Measurements from ENCODE around the gene MAGEC1.

MAGEC1 gene

DNA sequence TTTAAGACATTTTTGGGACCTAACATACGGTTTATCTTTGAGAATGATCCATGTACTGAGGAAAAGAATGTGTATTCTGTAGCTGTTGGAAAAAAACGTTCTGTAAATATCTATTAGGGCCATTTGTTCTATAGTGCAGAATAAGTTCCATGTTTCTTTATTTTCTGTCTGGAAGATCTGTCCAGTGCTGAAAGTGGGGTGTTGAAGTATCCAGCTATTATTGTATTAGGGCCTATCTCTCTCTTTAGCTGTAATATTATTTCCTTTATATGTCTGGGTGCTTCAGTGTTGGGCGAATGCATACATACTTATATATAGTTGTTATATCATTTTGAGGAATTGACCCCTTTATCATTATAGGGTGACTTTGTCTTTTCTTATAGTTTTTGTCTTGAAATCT, 24.7 kb downstream of the MAGEC1 start:
- no peak overlapping the region for H3K9ac ChIP-seq (ENCODE audit: low read length in 2 of 2)
- H3K9me3 ChIP-seq (ENCODE audit: control insufficient read depth in 2 of 2, low read length in 2 of 2) = no peaks in the 10 kb centered on the region
- no peaks in the 10 kb centered on the region for H3K27me3 ChIP-seq (ENCODE audit: control insufficient read depth in 1 of 2, insufficient read depth in 2 of 2, low read length in 2 of 2)
- H3K27ac ChIP-seq (ENCODE audit: low read length) = no peak overlapping the region
- H3K4me1 ChIP-seq (ENCODE audit: control insufficient read depth, insufficient read depth, low read length) = no peaks in the 10 kb centered on the region
- no peaks in the 10 kb centered on the region for H3K36me3 ChIP-seq (ENCODE audit: control insufficient read depth in 2 of 2, insufficient read depth in 2 of 2, low read length in 2 of 2)
- H3K4me3 ChIP-seq (ENCODE audit: low read length in 2 of 2) = no peak overlapping the region

DNA sequence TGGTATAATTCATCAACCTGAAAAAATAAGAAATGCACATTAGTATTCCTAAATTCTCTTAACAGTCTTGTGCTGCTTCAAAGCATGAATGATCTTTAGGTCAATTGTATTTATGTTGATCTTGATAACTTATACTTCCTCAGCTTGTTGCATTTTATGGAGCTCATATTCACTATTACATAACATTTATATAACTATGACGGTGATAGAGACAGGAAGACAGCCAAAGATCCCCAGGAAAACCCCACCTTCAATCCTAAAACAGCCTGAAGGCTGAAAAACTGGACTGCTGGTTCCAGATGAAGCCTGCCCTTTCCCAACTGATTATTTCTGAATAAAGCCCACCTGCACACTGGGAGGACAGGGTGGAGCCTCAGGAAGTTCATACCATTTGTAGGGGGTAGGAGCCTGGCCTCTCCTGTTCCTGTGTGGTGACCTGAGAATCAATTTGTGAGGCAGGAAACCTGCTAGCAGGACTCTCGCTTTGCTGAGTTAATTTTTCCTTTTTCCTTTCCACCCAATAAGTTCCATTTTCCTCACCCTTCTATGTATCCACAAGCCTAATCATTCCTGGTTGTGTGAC, 30.5 kb downstream of the MAGEC1 start:
- H3K27me3 ChIP-seq (ENCODE audit: control insufficient read depth in 1 of 2, insufficient read depth in 2 of 2, low read length in 2 of 2) = no peaks in the 10 kb centered on the region
- no peak overlapping the region for H3K4me3 ChIP-seq (ENCODE audit: low read length in 2 of 2)
- no peaks in the 10 kb centered on the region for H3K36me3 ChIP-seq (ENCODE audit: control insufficient read depth in 2 of 2, insufficient read depth in 2 of 2, low read length in 2 of 2)
- H3K27ac ChIP-seq (ENCODE audit: low read length) = no peak overlapping the region
- no peaks in the 10 kb centered on the region for H3K4me1 ChIP-seq (ENCODE audit: control insufficient read depth, insufficient read depth, low read length)
- no peaks in the 10 kb centered on the region for H3K9me3 ChIP-seq (ENCODE audit: control insufficient read depth in 2 of 2, low read length in 2 of 2)
- H3K9ac ChIP-seq (ENCODE audit: low read length in 2 of 2) = no peak overlapping the region

GRCh38 chrX:141935645-141936044, 32.0 kb downstream of the MAGEC1 start:
- no peaks in the 10 kb centered on the region for H3K36me3 ChIP-seq (ENCODE audit: control insufficient read depth in 2 of 2, insufficient read depth in 2 of 2, low read length in 2 of 2)
- H3K4me1 ChIP-seq (ENCODE audit: control insufficient read depth, insufficient read depth, low read length) = no peaks in the 10 kb centered on the region
- H3K27ac ChIP-seq (ENCODE audit: low read length) = no peak overlapping the region
- H3K9ac ChIP-seq (ENCODE audit: low read length in 2 of 2) = no peak overlapping the region
- no peak overlapping the region for H3K4me3 ChIP-seq (ENCODE audit: low read length in 2 of 2)
- H3K27me3 ChIP-seq (ENCODE audit: control insufficient read depth in 1 of 2, insufficient read depth in 2 of 2, low read length in 2 of 2) = no peaks in the 10 kb centered on the region
- no peaks in the 10 kb centered on the region for H3K9me3 ChIP-seq (ENCODE audit: control insufficient read depth in 2 of 2, low read length in 2 of 2)

GRCh38 chrX:141936080-141936479, 32.4 kb downstream of the MAGEC1 start:
- Histone ChIP-seq H3K27me3 (ENCODE audit: control insufficient read depth in 1 of 2, insufficient read depth in 2 of 2, low read length in 2 of 2) (no peaks in the 10 kb centered on the region), H3K27ac (ENCODE audit: low read length) (no peak overlapping the region), H3K4me1 (ENCODE audit: control insufficient read depth, insufficient read depth, low read length) (no peaks in the 10 kb centered on the region), H3K9ac (ENCODE audit: low read length in 2 of 2) (no peak overlapping the region), H3K4me3 (ENCODE audit: low read length in 2 of 2) (no peak overlapping the region), H3K36me3 (ENCODE audit: control insufficient read depth in 2 of 2, insufficient read depth in 2 of 2, low read length in 2 of 2) (no peaks in the 10 kb centered on the region), H3K9me3 (ENCODE audit: control insufficient read depth in 2 of 2, low read length in 2 of 2) (no peaks in the 10 kb centered on the region)

DNA sequence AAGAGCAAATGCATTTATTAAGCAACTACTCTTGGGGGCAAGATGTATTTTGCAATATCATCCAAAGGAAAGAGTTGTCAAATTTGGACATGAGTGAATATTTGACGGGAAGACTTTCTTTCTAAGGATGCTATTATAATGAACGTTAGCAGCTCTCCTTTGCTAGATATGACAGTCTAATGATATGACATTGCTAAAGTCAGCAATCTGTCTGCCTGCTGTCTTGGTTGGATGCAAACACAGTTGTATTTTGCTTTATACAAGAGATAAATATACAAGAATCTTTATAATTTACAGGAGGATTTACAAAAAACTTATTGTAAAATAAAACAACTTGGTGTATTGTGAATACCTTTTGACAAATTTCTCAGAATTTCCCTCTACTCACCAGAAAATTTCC, 37.5 kb downstream of the MAGEC1 start:
- Histone ChIP-seq H3K4me1 (ENCODE audit: control insufficient read depth, insufficient read depth, low read length) (no peaks in the 10 kb centered on the region), H3K27ac (ENCODE audit: low read length) (no peak overlapping the region), H3K9me3 (ENCODE audit: control insufficient read depth in 2 of 2, low read length in 2 of 2) (no peaks in the 10 kb centered on the region), H3K27me3 (ENCODE audit: control insufficient read depth in 1 of 2, insufficient read depth in 2 of 2, low read length in 2 of 2) (no peaks in the 10 kb centered on the region), H3K4me3 (ENCODE audit: low read length in 2 of 2) (no peak overlapping the region), H3K36me3 (ENCODE audit: control insufficient read depth in 2 of 2, insufficient read depth in 2 of 2, low read length in 2 of 2) (no peaks in the 10 kb centered on the region), H3K9ac (ENCODE audit: low read length in 2 of 2) (no peak overlapping the region)

DNA sequence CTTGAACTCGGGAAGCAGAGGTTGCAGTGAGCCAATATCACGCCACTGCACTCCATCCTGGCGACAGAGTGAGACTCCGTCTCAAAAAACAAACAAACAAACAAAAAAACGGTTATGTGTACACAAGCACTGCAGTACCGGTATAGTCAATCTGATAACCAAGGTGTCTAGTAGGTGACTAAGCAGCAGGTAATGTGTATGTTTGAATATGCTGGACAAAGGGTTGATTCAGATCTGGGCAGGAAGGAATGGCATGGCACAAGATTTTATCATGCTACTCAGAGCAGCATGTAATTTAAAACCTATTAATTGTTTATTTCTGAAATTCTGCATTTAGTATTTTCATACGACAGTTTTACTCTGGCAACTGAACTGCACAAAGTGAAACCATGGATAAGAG, 41.7 kb downstream of the MAGEC1 start:
- Histone ChIP-seq H3K4me1 (ENCODE audit: control insufficient read depth, insufficient read depth, low read length) (no peaks in the 10 kb centered on the region), H3K36me3 (ENCODE audit: control insufficient read depth in 2 of 2, insufficient read depth in 2 of 2, low read length in 2 of 2) (no peaks in the 10 kb centered on the region), H3K4me3 (ENCODE audit: low read length in 2 of 2) (no peak overlapping the region), H3K9me3 (ENCODE audit: control insufficient read depth in 2 of 2, low read length in 2 of 2) (no peaks in the 10 kb centered on the region), H3K27ac (ENCODE audit: low read length) (no peak overlapping the region), H3K27me3 (ENCODE audit: control insufficient read depth in 1 of 2, insufficient read depth in 2 of 2, low read length in 2 of 2) (no peaks in the 10 kb centered on the region), H3K9ac (ENCODE audit: low read length in 2 of 2) (no peak overlapping the region)

DNA sequence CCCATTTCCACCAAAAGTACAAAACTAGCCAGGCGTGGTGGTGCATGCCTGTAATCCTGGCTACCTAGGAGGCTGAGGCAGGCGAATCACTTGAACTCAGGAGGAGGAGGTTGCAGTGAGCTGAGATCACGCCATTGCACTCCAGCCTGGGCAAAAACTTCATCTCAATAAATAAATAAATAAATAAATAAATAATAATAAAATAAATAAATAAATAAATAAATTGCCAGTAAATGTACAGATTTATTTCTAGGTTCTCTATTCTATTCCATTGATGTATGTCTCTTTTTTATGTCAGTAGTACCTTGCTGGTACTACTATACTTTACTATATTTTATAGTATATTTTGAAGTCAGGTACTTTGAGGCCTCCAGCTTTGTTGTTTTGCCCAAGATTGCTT, 43.7 kb downstream of the MAGEC1 start:
- Histone ChIP-seq H3K27me3 (ENCODE audit: control insufficient read depth in 1 of 2, insufficient read depth in 2 of 2, low read length in 2 of 2) (no peaks in the 10 kb centered on the region), H3K9ac (ENCODE audit: low read length in 2 of 2) (no peak overlapping the region), H3K9me3 (ENCODE audit: control insufficient read depth in 2 of 2, low read length in 2 of 2) (no peaks in the 10 kb centered on the region), H3K36me3 (ENCODE audit: control insufficient read depth in 2 of 2, insufficient read depth in 2 of 2, low read length in 2 of 2) (no peaks in the 10 kb centered on the region), H3K4me3 (ENCODE audit: low read length in 2 of 2) (no peak overlapping the region), H3K27ac (ENCODE audit: low read length) (no peak overlapping the region), H3K4me1 (ENCODE audit: control insufficient read depth, insufficient read depth, low read length) (no peaks in the 10 kb centered on the region)

GRCh38 chrX:141952603-141953002, 48.9 kb downstream of the MAGEC1 start:
- Histone ChIP-seq H3K27me3 (ENCODE audit: control insufficient read depth in 1 of 2, insufficient read depth in 2 of 2, low read length in 2 of 2) (no peaks in the 10 kb centered on the region), H3K4me3 (ENCODE audit: low read length in 2 of 2) (no peak overlapping the region), H3K36me3 (ENCODE audit: control insufficient read depth in 2 of 2, insufficient read depth in 2 of 2, low read length in 2 of 2) (no peaks in the 10 kb centered on the region), H3K9me3 (ENCODE audit: control insufficient read depth in 2 of 2, low read length in 2 of 2) (no peaks in the 10 kb centered on the region), H3K9ac (ENCODE audit: low read length in 2 of 2) (no peak overlapping the region), H3K4me1 (ENCODE audit: control insufficient read depth, insufficient read depth, low read length) (no peaks in the 10 kb centered on the region), H3K27ac (ENCODE audit: low read length) (no peak overlapping the region)

DNA sequence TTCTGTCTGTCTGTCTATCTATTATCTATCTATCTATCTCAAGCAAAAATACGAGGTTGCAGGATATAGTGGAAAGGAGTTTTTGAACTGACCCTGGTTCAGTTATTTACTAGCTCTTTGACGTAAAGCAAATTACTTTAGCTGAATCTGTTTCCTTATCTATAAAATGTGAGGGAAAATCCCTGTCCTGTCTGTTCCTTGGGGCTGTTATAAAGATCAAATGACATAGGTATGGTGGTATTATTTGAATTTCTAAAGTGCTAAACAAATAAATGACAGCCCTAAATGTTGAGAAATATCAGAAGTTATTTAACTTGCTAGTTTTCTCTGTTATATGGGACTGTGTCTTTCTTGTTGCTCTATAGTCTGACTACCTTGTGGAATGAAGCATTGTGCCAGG, 55.0 kb downstream of the MAGEC1 start:
- H3K4me3 ChIP-seq (ENCODE audit: low read length in 2 of 2) = no peak overlapping the region
- H3K36me3 ChIP-seq (ENCODE audit: control insufficient read depth in 2 of 2, insufficient read depth in 2 of 2, low read length in 2 of 2) = no peaks in the 10 kb centered on the region
- H3K27me3 ChIP-seq (ENCODE audit: control insufficient read depth in 1 of 2, insufficient read depth in 2 of 2, low read length in 2 of 2) = no peaks in the 10 kb centered on the region
- no peaks in the 10 kb centered on the region for H3K9me3 ChIP-seq (ENCODE audit: control insufficient read depth in 2 of 2, low read length in 2 of 2)
- no peaks in the 10 kb centered on the region for H3K4me1 ChIP-seq (ENCODE audit: control insufficient read depth, insufficient read depth, low read length)
- H3K27ac ChIP-seq (ENCODE audit: low read length) = no peak overlapping the region
- no peak overlapping the region for H3K9ac ChIP-seq (ENCODE audit: low read length in 2 of 2)

All from stomach smooth muscle (tissue), 2 donors.